Liver (tissue), 9 donors: ENCODE measurements around the gene SUSD5. TPM values are rescaled to one million over a fixed set of nuclear protein-coding genes. Genes with fewer than 3 reads are reported as not detected.

Experiments used
- DNase-seq: peaks from one replicate; pipeline ENCODE4 v3.0.0-alpha.2; 2017; ENCODE audit warnings: low spot score
- H3K27ac ChIP-seq, 2 donors: one replicate each; pipeline ENCODE4 v1.7.0; 2013; ENCODE audit warnings: inconsistent platforms in 2 of 2, low read length in 2 of 2, control low read depth in 1 of 2, low read depth in 1 of 2, mild to moderate bottlenecking in 1 of 2
- H3K27me3 ChIP-seq, 4 donors: one replicate each; pipeline versions ENCODE4 v1.6.1 to v1.7.0; 2013; ENCODE audit warnings: low read length in 3 of 4, inconsistent platforms in 1 of 4, mild to moderate bottlenecking in 1 of 4, moderate library complexity in 1 of 4; ENCODE audit not compliant: control insufficient read depth in 4 of 4, insufficient read depth in 4 of 4
- H3K36me3 ChIP-seq, 4 donors: one replicate each; pipeline versions ENCODE4 v1.6.1 to v1.7.0; 2013; ENCODE audit warnings: low read length in 3 of 4, mild to moderate bottlenecking in 3 of 4, low read depth in 1 of 4, moderate library complexity in 1 of 4; ENCODE audit not compliant: control insufficient read depth in 4 of 4, insufficient read depth in 3 of 4
- H3K4me1 ChIP-seq, 4 donors: one replicate each; pipeline versions ENCODE4 v1.6.1 to v1.7.0; 2013; ENCODE audit warnings: low read length in 3 of 4, mild to moderate bottlenecking in 3 of 4, moderate library complexity in 1 of 4; ENCODE audit not compliant: control insufficient read depth in 4 of 4, insufficient read depth in 4 of 4
- H3K4me3 ChIP-seq, 3 donors: one replicate each; pipeline versions ENCODE4 v1.6.1 to v1.7.0; 2013; ENCODE audit warnings: low read length in 3 of 3, control low read depth in 1 of 3, low read depth in 1 of 3, mild to moderate bottlenecking in 1 of 3
- H3K9ac ChIP-seq, 2 donors: one replicate each; pipeline ENCODE4 v1.7.0; 2013; ENCODE audit warnings: low read length in 2 of 2, mild to moderate bottlenecking in 2 of 2, moderate library complexity in 2 of 2, control low read depth in 1 of 2, low read depth in 1 of 2
- H3K9me3 ChIP-seq, 4 donors: one replicate each; pipeline versions ENCODE4 v1.6.1 to v1.7.0; 2013; ENCODE audit warnings: low read length in 3 of 4; ENCODE audit not compliant: control insufficient read depth in 4 of 4
- EGR1 ChIP-seq, 2 donors: IDR thresholded peaks; 2 replicates each; pipeline ENCODE4 v1.6.1; 2016 to 2018; ENCODE audit warnings: antibody characterized with exemption in 2 of 2, low read depth in 2 of 2
- FOXA1 ChIP-seq: IDR thresholded peaks from 2 replicates; pipeline ENCODE4 v1.6.1; 2016; ENCODE audit warnings: antibody characterized with exemption
- FOXA2 ChIP-seq: IDR thresholded peaks from 2 replicates; pipeline ENCODE4 v1.6.1; 2016; ENCODE audit warnings: antibody characterized with exemption
- GABPA ChIP-seq, 2 donors: IDR thresholded peaks in 1 of 2; conservative IDR thresholded peaks in 1 of 2; 2 replicates each; pipeline ENCODE4 v1.6.1; 2016; ENCODE audit warnings: antibody characterized with exemption in 2 of 2, mild to moderate bottlenecking in 1 of 2, moderate library complexity in 1 of 2
- HNF4A ChIP-seq, 2 donors: conservative IDR thresholded peaks; 2 replicates each; pipeline ENCODE4 v1.6.1; 2016; ENCODE audit warnings: antibody characterized with exemption in 2 of 2, mild to moderate bottlenecking in 2 of 2
- HNF4G ChIP-seq: IDR thresholded peaks from 2 replicates; pipeline ENCODE4 v1.6.1; 2016; ENCODE audit warnings: antibody characterized with exemption
- JUND ChIP-seq, 2 donors: IDR thresholded peaks; 2 replicates each; pipeline ENCODE4 v1.6.1; 2016; ENCODE audit warnings: antibody characterized with exemption in 2 of 2
- NR2F2 ChIP-seq: IDR thresholded peaks from 2 replicates; pipeline ENCODE4 v1.6.1; 2016; ENCODE audit warnings: antibody characterized with exemption
- RAD21 ChIP-seq, 2 donors: IDR thresholded peaks; 2 replicates each; pipeline ENCODE4 v1.6.1; 2016; ENCODE audit warnings: antibody characterized with exemption in 2 of 2, mild to moderate bottlenecking in 2 of 2
- RXRA ChIP-seq, 2 donors: IDR thresholded peaks; 2 replicates each; pipeline ENCODE4 v1.6.1; 2017 to 2018; ENCODE audit warnings: antibody characterized with exemption in 2 of 2, mild to moderate bottlenecking in 1 of 2
- SP1 ChIP-seq: IDR thresholded peaks from 2 replicates; pipeline ENCODE4 v1.6.1; 2018; ENCODE audit warnings: antibody characterized with exemption, mild to moderate bottlenecking
- TAF1 ChIP-seq: conservative IDR thresholded peaks from 2 replicates; pipeline ENCODE4 v1.6.1; 2016; ENCODE audit warnings: antibody characterized with exemption, mild to moderate bottlenecking
- WGBS: extraction: QIAGEN DNeasy Blood & Tissue Kit; methylation state at CpG from one replicate; pipeline ENCODE4 v1.1.7; 2013; 5-methylcytosine and 5-hydroxymethylcytosine counted together
- polyA plus RNA-seq, 2 donors: library from polyadenylated mRNA; stranded (reverse) in 1 of 2; unstranded in 1 of 2; fragments of 200-250 nt in 1 of 2; fragments of >200 nt in 1 of 2; fragmentation: Nextera tagmentation in 1 of 2; extraction: Ambion mirVana in 1 of 2; gene quantifications; one replicate each; pipeline versions ENCODE4 v1.2.1 to v1.2.3, GENCODE V29; 2013 to 2015
- total RNA-seq, 2 donors: library from RNA; depleted of rRNA; stranded (reverse); fragments of >200 nt; gene quantifications; one replicate each; pipeline ENCODE4 v1.2.3, GENCODE V29; 2014
- TF ChIP-seq, protein P1 (sequence below): IDR thresholded peaks from 2 replicates; pipeline ENCODE4 v1.6.1; 2016; ENCODE audit warnings: antibody characterized with exemption
- TF ChIP-seq, protein P2 (sequence below): fragments of 150-350 bp; IDR thresholded peaks from 2 replicates; pipeline ENCODE4 v1.5.1; 2017; ENCODE audit warnings: improper control_type of control experiment, low read depth, low read length; ENCODE audit not compliant: missing input control
- TF ChIP-seq, protein P3 (sequence below): IDR thresholded peaks from 2 replicates; pipeline ENCODE4 v1.6.1; 2016; ENCODE audit warnings: antibody characterized with exemption, mild to moderate bottlenecking
- TF ChIP-seq, protein P4 (sequence below): IDR thresholded peaks from 2 replicates; pipeline ENCODE4 v1.6.1; 2016; ENCODE audit warnings: antibody characterized with exemption
- TF ChIP-seq, protein P5 (sequence below): IDR thresholded peaks from 2 replicates; pipeline ENCODE4 v1.6.1; 2016; ENCODE audit warnings: antibody characterized with exemption
- donor health status: healthy.
- donor health status: healthy.
- donor health status: healthy.
- donor health status: healthy.
- donor health status: healthy.

Gene SUSD5
- total and polyA plus RNA-seq, 4 donors, result 0.08 to 0.21 (median 0.18) TPM

- Histone ChIP-seq H3K27me3 (no peaks in the 10 kb centered on the region), H3K27ac (no peak overlapping the region), H3K9me3 (no peaks in the 10 kb centered on the region), H3K4me3 (no peak overlapping the region), H3K4me1 (no peaks in the 10 kb centered on the region), H3K36me3 (peaks cover 10 to 25% (median 18%) of the 10 kb centered on the region in 4 donors), H3K9ac (no peak overlapping the region)
- DNase-seq, result no peak
- TF ChIP-seq HNF4G (no peak), JUND (IDR thresholded peaks at IDR 0.05) (no peak), SP1 (no peak), RAD21 (IDR thresholded peaks at IDR 0.05) (no peak), FOXA1 (no peak), EGR1 (IDR thresholded peaks at IDR 0.05; ENCODE audit: low read depth in 2 of 2) (no peak), GABPA (IDR thresholded peaks at IDR 0.05 in 1 of 2, conservative IDR thresholded peaks at IDR 0.05 in 1 of 2) (no peak), TAF1 (no peak), RXRA (IDR thresholded peaks at IDR 0.05) (no peak), HNF4A (conservative IDR thresholded peaks at IDR 0.05) (no peak), FOXA2 (no peak)
- TF ChIP-seq, protein P1, sequence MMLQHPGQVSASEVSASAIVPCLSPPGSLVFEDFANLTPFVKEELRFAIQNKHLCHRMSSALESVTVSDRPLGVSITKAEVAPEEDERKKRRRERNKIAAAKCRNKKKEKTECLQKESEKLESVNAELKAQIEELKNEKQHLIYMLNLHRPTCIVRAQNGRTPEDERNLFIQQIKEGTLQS, result no peak
- TF ChIP-seq, protein P2, sequence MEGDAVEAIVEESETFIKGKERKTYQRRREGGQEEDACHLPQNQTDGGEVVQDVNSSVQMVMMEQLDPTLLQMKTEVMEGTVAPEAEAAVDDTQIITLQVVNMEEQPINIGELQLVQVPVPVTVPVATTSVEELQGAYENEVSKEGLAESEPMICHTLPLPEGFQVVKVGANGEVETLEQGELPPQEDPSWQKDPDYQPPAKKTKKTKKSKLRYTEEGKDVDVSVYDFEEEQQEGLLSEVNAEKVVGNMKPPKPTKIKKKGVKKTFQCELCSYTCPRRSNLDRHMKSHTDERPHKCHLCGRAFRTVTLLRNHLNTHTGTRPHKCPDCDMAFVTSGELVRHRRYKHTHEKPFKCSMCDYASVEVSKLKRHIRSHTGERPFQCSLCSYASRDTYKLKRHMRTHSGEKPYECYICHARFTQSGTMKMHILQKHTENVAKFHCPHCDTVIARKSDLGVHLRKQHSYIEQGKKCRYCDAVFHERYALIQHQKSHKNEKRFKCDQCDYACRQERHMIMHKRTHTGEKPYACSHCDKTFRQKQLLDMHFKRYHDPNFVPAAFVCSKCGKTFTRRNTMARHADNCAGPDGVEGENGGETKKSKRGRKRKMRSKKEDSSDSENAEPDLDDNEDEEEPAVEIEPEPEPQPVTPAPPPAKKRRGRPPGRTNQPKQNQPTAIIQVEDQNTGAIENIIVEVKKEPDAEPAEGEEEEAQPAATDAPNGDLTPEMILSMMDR, result no peak
- TF ChIP-seq, protein P3, sequence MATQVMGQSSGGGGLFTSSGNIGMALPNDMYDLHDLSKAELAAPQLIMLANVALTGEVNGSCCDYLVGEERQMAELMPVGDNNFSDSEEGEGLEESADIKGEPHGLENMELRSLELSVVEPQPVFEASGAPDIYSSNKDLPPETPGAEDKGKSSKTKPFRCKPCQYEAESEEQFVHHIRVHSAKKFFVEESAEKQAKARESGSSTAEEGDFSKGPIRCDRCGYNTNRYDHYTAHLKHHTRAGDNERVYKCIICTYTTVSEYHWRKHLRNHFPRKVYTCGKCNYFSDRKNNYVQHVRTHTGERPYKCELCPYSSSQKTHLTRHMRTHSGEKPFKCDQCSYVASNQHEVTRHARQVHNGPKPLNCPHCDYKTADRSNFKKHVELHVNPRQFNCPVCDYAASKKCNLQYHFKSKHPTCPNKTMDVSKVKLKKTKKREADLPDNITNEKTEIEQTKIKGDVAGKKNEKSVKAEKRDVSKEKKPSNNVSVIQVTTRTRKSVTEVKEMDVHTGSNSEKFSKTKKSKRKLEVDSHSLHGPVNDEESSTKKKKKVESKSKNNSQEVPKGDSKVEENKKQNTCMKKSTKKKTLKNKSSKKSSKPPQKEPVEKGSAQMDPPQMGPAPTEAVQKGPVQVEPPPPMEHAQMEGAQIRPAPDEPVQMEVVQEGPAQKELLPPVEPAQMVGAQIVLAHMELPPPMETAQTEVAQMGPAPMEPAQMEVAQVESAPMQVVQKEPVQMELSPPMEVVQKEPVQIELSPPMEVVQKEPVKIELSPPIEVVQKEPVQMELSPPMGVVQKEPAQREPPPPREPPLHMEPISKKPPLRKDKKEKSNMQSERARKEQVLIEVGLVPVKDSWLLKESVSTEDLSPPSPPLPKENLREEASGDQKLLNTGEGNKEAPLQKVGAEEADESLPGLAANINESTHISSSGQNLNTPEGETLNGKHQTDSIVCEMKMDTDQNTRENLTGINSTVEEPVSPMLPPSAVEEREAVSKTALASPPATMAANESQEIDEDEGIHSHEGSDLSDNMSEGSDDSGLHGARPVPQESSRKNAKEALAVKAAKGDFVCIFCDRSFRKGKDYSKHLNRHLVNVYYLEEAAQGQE, result no peak
- TF ChIP-seq, protein P4, sequence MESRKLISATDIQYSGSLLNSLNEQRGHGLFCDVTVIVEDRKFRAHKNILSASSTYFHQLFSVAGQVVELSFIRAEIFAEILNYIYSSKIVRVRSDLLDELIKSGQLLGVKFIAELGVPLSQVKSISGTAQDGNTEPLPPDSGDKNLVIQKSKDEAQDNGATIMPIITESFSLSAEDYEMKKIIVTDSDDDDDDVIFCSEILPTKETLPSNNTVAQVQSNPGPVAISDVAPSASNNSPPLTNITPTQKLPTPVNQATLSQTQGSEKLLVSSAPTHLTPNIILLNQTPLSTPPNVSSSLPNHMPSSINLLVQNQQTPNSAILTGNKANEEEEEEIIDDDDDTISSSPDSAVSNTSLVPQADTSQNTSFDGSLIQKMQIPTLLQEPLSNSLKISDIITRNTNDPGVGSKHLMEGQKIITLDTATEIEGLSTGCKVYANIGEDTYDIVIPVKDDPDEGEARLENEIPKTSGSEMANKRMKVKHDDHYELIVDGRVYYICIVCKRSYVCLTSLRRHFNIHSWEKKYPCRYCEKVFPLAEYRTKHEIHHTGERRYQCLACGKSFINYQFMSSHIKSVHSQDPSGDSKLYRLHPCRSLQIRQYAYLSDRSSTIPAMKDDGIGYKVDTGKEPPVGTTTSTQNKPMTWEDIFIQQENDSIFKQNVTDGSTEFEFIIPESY, result no peak
- TF ChIP-seq, protein P5, sequence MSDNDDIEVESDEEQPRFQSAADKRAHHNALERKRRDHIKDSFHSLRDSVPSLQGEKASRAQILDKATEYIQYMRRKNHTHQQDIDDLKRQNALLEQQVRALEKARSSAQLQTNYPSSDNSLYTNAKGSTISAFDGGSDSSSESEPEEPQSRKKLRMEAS, result no peak
- WGBS, result 70% methylated on average over 4 of the region's 4 CpGs
Observed at GRCh38 chr3:33134026-33134625, 84.5 kb downstream of the SUSD5 start.

- Histone ChIP-seq H3K4me1 (no peaks in the 10 kb centered on the region), H3K9ac (no peak overlapping the region), H3K27me3 (no peaks in the 10 kb centered on the region), H3K27ac (no peak overlapping the region), H3K36me3 (peaks cover 10 to 25% (median 18%) of the 10 kb centered on the region in 4 donors), H3K4me3 (no peak overlapping the region), H3K9me3 (no peaks in the 10 kb centered on the region)
- DNase-seq, result no peak
- WGBS, result 100% methylated on average over 1 of the region's 1 CpG
- TF ChIP-seq NR2F2 (no peak), TAF1 (no peak), HNF4G (no peak), FOXA2 (no peak), SP1 (no peak), RXRA (IDR thresholded peaks at IDR 0.05) (no peak), GABPA (IDR thresholded peaks at IDR 0.05 in 1 of 2, conservative IDR thresholded peaks at IDR 0.05 in 1 of 2) (no peak)
- TF ChIP-seq, protein P1, result no peak
- TF ChIP-seq, protein P4, result no peak
- TF ChIP-seq, protein P3, result no peak
Observed at GRCh38 chr3:33132019-33132360, 86.6 kb downstream of the SUSD5 start.
